Right cardiac atrium (tissue), 5 donors: ENCODE results near the gene INTS14. TPM values are rescaled to one million over a fixed set of nuclear protein-coding genes. Genes with fewer than 3 reads are reported as not detected.
"Not testable (repeated sequence)": the region's sequence is repeated elsewhere in the genome, so short reads cannot be mapped to it uniquely, and the experiment has no call there.

Source experiments
- ATAC-seq, 2 donors: fragments of 200-7000 bp; cut with Tn5 transposase; one replicate each; pipeline versions ENCODE4 v1.8.0 to v1.9.1; 2020; ENCODE audit warnings: moderate library complexity in 2 of 2, mild to moderate bottlenecking in 1 of 2
- DNase-seq, 3 donors: peaks; one replicate each; pipeline ENCODE4 v3.0.0-alpha.2; 2020
- H3K27ac ChIP-seq: one replicate; pipeline ENCODE4 v1.5.1; 2013; ENCODE audit warnings: mild to moderate bottlenecking, low read length, control low read depth, moderate library complexity
- H3K27me3 ChIP-seq: one replicate; pipeline ENCODE4 v1.6.1; 2013; ENCODE audit not compliant: control insufficient read depth, insufficient read depth
- H3K4me1 ChIP-seq: one replicate; pipeline ENCODE4 v1.6.1; 2013; ENCODE audit warnings: low read length; ENCODE audit not compliant: control insufficient read depth, insufficient read depth
- H3K4me3 ChIP-seq: one replicate; pipeline ENCODE4 v1.5.1; 2013; ENCODE audit warnings: low read length, control low read depth
- H3K9me3 ChIP-seq: one replicate; pipeline ENCODE4 v1.6.1; 2013; ENCODE audit warnings: low read length; ENCODE audit not compliant: control insufficient read depth
- WGBS: extraction: QIAGEN DNeasy Blood & Tissue Kit; methylation state at CpG from one replicate; pipeline ENCODE4 v1.1.7; 2013; 5-methylcytosine and 5-hydroxymethylcytosine counted together
- intact Hi-C, 4 donors: fragments of 100-400 bp; cut with DNase I; formaldehyde crosslinking; loops; one replicate each; pipeline versions ENCODE4 v1.11.0 to v1.14.0; 2022 to 2023
- polyA plus RNA-seq: library from polyadenylated mRNA; stranded (reverse); fragments of 200-250 nt; gene quantifications from one replicate; pipeline ENCODE4 v1.2.3, GENCODE V29; 2013
- total RNA-seq, 4 donors: library from RNA; stranded (reverse); fragmentation: NEBNext Ultra II Directional; extraction: Animal tissue kit (Norgen Biotek cat#: 25700); gene quantifications; one replicate each; pipeline ENCODE4 v1.2.1, GENCODE V29; 2021
- donor health status: healthy with polysubstance abuse.
- donor health status: DM: no; HTN: yes; CAD: no.
- donor health status: DM: no; HTN: no; CAD: no.
- donor health status: DM: no; HTN: yes; CAD: no; lungs with severe emphysema.
- donor health status: DM: yes; HTN: yes; CAD: no.

INTS14 gene
- total and polyA plus RNA-seq, 5 donors, result 11.0 to 22.8 (median 17.4) TPM

DNA sequence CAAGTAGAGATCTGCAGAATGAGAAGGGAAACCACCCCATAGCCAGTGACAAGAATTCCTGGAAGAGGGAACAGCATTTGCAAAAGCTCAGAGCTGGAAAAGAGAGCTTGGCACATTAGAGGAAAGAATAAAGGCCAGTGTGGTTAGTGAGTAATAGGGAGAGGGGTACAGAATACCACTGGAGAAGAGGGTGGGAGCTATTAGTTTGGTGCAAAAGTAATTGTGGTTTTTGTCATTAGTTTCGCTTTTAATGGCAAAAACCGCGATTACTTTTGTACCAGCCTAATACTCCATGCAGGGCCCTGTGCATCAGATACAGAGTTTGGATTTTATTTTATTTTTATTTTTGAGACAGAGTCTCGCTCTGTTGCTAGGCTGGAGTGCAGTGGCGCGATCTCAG lies 20.6 kb upstream of the INTS14 start:
- H3K9me3 ChIP-seq, result no peaks in the 10 kb centered on the region
- 96% methylated on average over 6 of the region's 6 CpGs for WGBS
- H3K27me3 ChIP-seq, result no peaks in the 10 kb centered on the region
- H3K4me1 ChIP-seq, result no peaks in the 10 kb centered on the region
- ATAC-seq, result no peak
- H3K27ac ChIP-seq, result no peak overlapping the region
- intact Hi-C loops, result loop anchor here in 1 of 4 donors (10.0 kb wide), 1 partner anchor 223 kb away; no protein-coding TSS in a partner anchor
- no peak for DNase-seq
- H3K4me3 ChIP-seq, result no peak overlapping the region

DNA sequence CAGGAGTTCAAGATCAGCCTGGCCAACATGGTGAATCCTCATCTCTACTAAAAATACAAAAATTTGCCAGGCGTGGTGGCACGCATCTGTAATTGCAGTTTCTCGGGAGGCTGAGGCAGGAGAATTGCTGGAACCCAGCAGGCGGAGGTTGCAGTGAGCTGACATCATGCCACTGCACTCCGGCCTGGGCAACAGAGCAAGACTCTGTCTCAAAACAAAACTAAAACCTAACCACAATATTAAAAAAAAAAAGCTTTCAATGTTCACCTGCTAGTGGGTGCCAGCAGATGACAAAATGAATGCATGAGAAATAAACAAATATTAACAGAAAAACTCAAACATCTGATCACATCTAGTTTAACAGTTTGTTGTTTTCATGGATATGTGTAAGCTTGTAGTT lies 19.8 kb upstream of the INTS14 start:
- H3K9me3 ChIP-seq, result no peaks in the 10 kb centered on the region
- H3K27me3 ChIP-seq, result no peaks in the 10 kb centered on the region
- ATAC-seq (no peak), DNase-seq (no peak)
- WGBS, result 96% methylated on average over 5 of the region's 5 CpGs
- no peaks in the 10 kb centered on the region for H3K4me1 ChIP-seq
- H3K27ac ChIP-seq, result no peak overlapping the region
- intact Hi-C loops, result loop anchor here in 1 of 4 donors (10.0 kb wide), 1 partner anchor 224 kb away; no protein-coding TSS in a partner anchor
- no peak overlapping the region for H3K4me3 ChIP-seq

DNA sequence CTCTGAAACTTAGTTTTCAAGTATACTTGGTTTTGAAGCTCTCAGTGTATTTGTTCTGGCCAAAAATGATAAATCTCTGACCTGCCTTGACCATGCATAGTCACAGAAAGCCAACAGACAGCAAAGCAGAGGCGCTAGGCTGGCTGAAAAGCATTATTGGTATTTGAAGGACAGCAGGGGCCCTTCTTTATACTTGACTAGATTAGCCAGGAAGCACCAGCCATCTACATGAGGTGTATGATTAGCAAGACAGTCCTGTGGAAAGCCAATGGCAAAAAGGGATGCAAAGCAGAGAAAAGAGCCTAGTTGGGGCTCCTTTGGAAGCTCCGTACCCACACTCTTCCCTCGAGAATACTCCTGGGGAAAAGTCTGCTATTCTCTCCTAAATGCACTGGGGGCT lies 18.6 kb upstream of the INTS14 start:
- DNase-seq (no peak), ATAC-seq (no peak)
- no peak overlapping the region for H3K4me3 ChIP-seq
- H3K9me3 ChIP-seq, result no peaks in the 10 kb centered on the region
- 89% methylated on average over 3 of the region's 3 CpGs for WGBS
- H3K27ac ChIP-seq, result no peak overlapping the region
- intact Hi-C loops, result no loop called here
- no peaks in the 10 kb centered on the region for H3K4me1 ChIP-seq
- H3K27me3 ChIP-seq, result no peaks in the 10 kb centered on the region

DNA sequence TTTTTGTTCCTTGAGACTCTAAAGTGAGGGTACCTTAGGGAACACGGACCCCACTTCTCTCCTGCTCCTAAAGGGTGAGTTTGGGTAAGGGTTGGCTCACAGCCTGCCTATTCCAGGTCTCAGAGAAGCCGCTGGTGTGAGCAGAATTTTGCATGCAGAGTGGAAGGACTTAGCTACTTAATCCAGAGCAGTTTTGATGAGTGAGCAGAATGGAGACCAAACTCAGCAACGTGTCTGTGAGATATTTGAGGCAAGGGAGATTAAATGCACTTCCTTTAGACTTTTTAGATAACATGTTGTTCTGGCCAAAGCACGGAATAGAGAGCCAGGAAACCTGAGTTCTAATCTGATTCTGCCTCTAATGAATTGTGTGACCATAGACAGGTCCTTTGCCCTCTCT lies 15.9 kb upstream of the INTS14 start:
- H3K9me3 ChIP-seq, result no peaks in the 10 kb centered on the region
- no peak for ATAC-seq
- no peaks in the 10 kb centered on the region for H3K27me3 ChIP-seq
- H3K27ac ChIP-seq, result no peak overlapping the region
- no peak overlapping the region for H3K4me3 ChIP-seq
- intact Hi-C loops, result no loop called here
- H3K4me1 ChIP-seq, result no peaks in the 10 kb centered on the region
- DNase-seq, result no peak
- WGBS, result 41% methylated on average over 4 of the region's 4 CpGs

DNA sequence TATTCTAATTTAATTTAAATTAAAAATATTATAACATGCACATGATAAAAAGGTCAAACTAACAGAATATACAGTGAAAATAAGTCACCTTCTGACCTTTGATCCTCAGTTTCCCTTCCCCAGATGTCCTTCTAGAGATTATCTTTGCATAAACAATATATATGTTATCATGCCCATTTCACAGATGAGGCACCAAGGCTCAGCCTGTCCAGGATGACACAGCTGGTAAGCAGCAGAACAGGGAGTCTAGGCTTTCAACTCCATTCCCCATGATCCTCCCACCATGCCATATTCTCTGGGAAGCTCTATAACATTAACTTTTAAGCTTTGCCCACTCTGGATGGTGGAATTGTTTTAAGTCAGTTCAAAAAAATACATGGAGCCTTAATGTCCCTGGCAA lies 12.2 kb upstream of the INTS14 start:
- intact Hi-C loops, result no loop called here
- ATAC-seq, result no peak
- H3K27ac ChIP-seq, result no peak overlapping the region
- H3K9me3 ChIP-seq, result no peaks in the 10 kb centered on the region
- no peak overlapping the region for H3K4me3 ChIP-seq
- H3K4me1 ChIP-seq, result no peaks in the 10 kb centered on the region
- no peaks in the 10 kb centered on the region for H3K27me3 ChIP-seq
- no peak for DNase-seq

DNA sequence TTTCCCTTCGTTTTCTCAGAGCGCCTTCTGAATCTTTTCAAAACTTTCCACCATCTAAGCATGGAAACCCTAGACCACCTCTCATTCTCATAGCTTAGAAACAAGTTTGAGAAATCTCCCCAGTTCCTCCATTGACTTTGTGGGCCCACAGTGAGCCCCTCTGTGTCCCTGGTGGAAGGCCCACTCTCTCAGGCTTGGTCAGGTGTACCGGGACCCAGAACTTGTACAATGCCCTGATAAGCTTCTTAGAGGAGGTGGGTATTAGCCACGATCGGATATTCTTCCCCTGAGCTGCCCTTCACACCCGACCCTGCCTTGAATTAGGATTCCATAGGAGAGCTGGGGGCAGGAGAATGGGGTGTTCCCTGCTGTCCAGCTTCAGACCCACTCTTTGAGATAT lies 10.7 kb upstream of the INTS14 start, which contains the start of gene SLC24A1:
Gene SLC24A1, plus strand, starts transcription at position 301 of the 400 bp plus-strand sequence. CDS start 2,143 bp downstream, outside the sequence.
- intact Hi-C loops, result no loop called here
- WGBS, result 86% methylated on average over 6 of the region's 6 CpGs
- Histone ChIP-seq H3K4me3 (no peak within 1 kb of the TSS), H3K4me1 (no peaks in the 10 kb centered on the region), H3K9me3 (no peaks in the 10 kb centered on the region), H3K27me3 (no peaks in the 10 kb centered on the region), H3K27ac (no peak within 1 kb of the TSS)
- ATAC-seq (no peak), DNase-seq (no peak)

DNA sequence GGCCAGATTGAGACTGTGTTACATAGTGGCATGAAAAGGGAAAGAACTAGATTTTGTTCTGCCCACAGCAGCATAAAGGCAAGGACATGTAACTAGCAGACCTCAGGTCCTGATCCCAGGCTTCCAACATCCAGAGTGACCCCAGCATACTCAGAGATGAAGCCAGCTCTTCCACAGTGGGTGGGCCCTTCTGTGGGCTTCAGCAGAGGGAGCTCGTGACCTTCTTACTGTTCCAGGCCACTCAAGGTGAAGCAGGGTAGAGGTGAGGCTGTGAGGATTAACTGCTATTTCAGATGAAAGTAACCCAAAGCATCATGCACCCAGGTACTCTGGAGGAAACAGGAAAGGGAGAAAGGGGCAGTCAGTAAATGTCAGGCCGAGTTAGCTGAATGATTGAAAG lies 9.9 kb upstream of the INTS14 start:
- Histone ChIP-seq H3K4me1 (no peaks in the 10 kb centered on the region), H3K27ac (no peak overlapping the region), H3K4me3 (no peak overlapping the region), H3K27me3 (no peaks in the 10 kb centered on the region), H3K9me3 (no peaks in the 10 kb centered on the region)
- 93% methylated on average over 2 of the region's 2 CpGs for WGBS
- intact Hi-C loops, result no loop called here
- no peak for ATAC-seq
- no peak for DNase-seq

DNA sequence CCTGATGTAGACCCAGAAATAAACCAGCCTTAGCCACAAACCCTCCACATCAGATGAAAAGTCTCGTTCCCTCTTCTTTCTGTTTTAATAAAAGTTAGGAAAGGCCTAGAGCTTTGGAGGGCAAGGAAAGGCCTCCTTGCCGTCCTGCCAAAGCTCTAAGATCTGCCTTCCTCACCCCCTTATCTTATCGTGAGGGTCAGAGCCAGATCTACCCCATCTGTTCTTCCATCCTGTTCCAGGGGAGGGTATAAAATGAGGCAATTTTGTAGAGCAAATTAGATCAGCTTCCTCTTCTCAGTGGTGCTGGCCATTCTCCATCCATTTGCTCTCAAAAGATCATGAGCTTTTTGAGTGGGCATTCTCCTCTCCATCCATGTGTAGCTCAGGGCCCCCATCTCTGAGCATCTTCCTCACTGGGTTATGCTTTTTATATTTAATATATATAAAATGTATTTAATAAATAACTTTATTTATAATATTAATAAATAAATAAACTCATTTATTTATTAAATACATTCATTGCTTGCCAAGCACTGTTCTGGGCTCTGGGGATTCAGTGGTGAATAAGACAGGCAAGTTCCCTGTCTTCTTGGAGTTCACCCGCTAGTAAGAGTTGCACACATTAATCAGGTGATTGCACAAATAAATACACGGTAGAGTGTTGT lies 8.8 kb upstream of the INTS14 start:
- ATAC-seq (no peak), DNase-seq (no peak)
- no peak overlapping the region for H3K4me3 ChIP-seq
- intact Hi-C loops, result loop anchor here in 1 of 4 donors (10.0 kb wide), 1 partner anchor 675 kb away; the partner anchor contains the start of gene DIS3L
- H3K27me3 ChIP-seq, result no peaks in the 10 kb centered on the region
- WGBS, result 55% methylated on average over 5 of the region's 5 CpGs
- H3K4me1 ChIP-seq, result no peaks in the 10 kb centered on the region
- no peaks in the 10 kb centered on the region for H3K9me3 ChIP-seq
- H3K27ac ChIP-seq, result no peak overlapping the region

DNA sequence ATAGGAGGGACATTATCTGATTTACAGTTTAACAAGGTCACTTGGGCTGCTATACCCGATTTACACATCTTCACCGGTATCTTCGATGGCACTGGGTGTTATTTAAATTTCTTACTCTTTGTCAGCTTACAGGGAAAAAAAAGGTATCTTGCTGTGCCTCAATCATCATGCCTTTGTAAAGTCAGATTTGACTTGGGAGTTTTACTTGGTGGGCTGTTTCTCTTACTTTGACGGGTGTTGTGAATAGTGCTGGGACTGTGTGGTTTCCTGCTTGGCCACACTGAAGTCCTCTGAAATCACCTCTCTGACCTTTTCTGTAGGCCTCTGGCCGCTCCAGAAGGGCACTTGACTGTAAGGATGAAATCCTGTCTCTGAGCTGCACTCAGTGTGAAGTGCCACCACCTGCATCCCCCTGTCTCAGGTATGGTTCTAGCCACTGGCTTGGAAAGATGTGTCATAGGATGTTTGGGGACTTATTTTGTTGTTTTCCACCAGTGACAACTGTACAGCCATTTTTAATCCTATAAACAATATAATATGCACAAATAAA lies 7.7 kb upstream of the INTS14 start:
- intact Hi-C loops, result loop anchor here in 1 of 4 donors (10.0 kb wide), 1 partner anchor 676 kb away; the partner anchor contains the start of gene DIS3L
- Histone ChIP-seq H3K4me3 (no peak overlapping the region), H3K9me3 (no peaks in the 10 kb centered on the region), H3K4me1 (no peaks in the 10 kb centered on the region), H3K27me3 (no peaks in the 10 kb centered on the region), H3K27ac (no peak overlapping the region)
- 67% methylated on average over 5 of the region's 5 CpGs for WGBS
- ATAC-seq, result no peak
- DNase-seq, result no peak

DNA sequence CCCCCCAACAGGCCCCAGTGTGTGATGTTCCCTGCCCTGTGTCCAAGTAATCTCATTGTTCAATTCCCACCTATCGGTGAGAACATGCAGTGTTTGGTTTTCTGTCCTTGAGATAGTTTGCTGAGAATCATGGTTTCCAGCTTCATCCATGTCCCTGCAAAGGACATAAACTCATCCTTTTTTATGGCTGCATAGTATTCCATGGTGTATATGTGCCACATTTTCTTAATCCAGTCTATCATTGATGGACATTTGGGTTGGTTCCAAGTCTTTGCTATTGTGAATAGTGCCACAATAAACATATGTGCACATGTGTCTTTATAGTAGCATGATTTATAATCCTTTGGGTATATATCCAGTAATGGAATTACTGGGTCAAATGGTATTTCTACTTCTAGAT lies 5.0 kb upstream of the INTS14 start:
- H3K27ac ChIP-seq, H3K27me3 ChIP-seq, ATAC-seq, H3K9me3 ChIP-seq, DNase-seq, H3K4me3 ChIP-seq, H3K4me1 ChIP-seq: not testable (repeated sequence)
- WGBS, result 98% methylated on average over 1 of the region's 1 CpG
- intact Hi-C loops, result loop anchor here in 1 of 4 donors (10.0 kb wide), 1 partner anchor 679 kb away; the partner anchor contains the start of gene DIS3L

DNA sequence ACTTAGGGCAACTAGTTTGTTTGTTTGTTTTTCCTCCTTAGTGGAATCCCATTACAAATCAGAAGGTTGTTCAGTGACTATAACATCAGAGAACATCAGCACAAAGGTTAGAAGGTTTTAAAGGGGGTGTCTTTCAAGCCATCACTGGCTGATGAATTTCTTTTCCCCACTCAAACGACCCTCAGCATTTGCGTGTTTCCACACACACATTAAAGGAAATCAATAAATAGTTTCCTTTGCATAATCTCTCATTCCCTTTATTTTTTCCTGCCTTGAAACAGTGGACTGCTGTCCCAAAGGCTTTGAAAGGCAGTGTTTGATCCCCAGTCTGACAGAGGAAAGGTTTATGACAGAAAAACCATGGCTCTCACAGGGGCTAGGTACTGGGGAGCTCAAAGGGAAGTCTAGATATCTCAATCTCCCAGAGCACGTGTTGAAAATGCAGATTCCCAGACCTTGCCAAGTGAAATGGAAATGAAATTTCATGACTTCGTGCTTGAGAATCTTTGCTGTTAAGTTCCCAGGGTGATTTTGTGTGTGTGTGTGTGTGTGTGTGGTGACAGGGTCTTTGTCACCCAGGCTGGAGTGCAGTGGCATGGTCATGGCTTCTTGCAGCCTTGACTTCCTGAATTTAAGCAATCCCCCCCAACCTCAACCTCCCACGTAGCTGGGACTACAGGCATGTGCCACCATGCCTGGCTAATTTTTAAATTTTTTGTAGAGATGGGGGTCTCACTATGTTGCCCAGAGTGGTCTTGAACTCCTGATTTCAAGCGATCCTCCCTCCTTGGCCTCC lies 2.2 kb upstream of the INTS14 start:
- intact Hi-C loops, result loop anchor here in 1 of 4 donors (10.0 kb wide), 1 partner anchor 682 kb away; the partner anchor contains the start of gene DIS3L
- ATAC-seq (no peak), DNase-seq (no peak)

More for the DNA sequence above, 2.2 kb upstream of the INTS14 start:
- Histone ChIP-seq H3K4me1 (peaks cover 2% of the 10 kb centered on the region), H3K27ac (no peak overlapping the region), H3K9me3 (no peaks in the 10 kb centered on the region), H3K27me3 (no peaks in the 10 kb centered on the region), H3K4me3 (no peak overlapping the region)
- 75% methylated on average over 6 of the region's 6 CpGs for WGBS
